SJCRH30 (cell line): Measurements from ENCODE around the gene KCNC3. TPM values are rescaled to one million over a fixed set of nuclear protein-coding genes. Genes with fewer than 3 reads are reported as not detected.

ENCODE experiments used
- DNase-seq, 2 experiments: peaks; one replicate each; pipeline ENCODE4 v3.0.0-alpha.2; 2015 to 2020
- H3K27ac ChIP-seq: fragments of 250-450 bp; sonication (Bioruptor Pico); 2 replicates; pipeline ENCODE4 v1.5.1; 2020; ENCODE audit warnings: mild to moderate bottlenecking, moderate library complexity
- H3K27me3 ChIP-seq: fragments of 250-450 bp; sonication (Bioruptor Pico); 2 replicates; pipeline ENCODE4 v1.5.1; 2020; ENCODE audit warnings: mild to moderate bottlenecking, moderate library complexity
- H3K36me3 ChIP-seq: fragments of 250-450 bp; sonication (Bioruptor Pico); 2 replicates; pipeline ENCODE4 v1.5.1; 2020; ENCODE audit warnings: mild to moderate bottlenecking, moderate library complexity
- H3K4me1 ChIP-seq: fragments of 250-450 bp; sonication (Bioruptor Pico); 2 replicates; pipeline ENCODE4 v1.5.1; 2020; ENCODE audit warnings: mild to moderate bottlenecking, moderate library complexity
- H3K4me3 ChIP-seq: fragments of 250-450 bp; sonication (Bioruptor Pico); 2 replicates; pipeline ENCODE4 v1.5.1; 2020; ENCODE audit warnings: mild to moderate bottlenecking, moderate library complexity
- H3K9me3 ChIP-seq: fragments of 250-450 bp; sonication (Bioruptor Pico); replicated peaks from 2 replicates; pipeline ENCODE4 v1.5.1; 2020; ENCODE audit warnings: mild to moderate bottlenecking, moderate library complexity
- total RNA-seq: library from RNA; depleted of rRNA; stranded (reverse); fragments of >200 nt; shearing (Covaris generic); gene quantifications from 2 replicates; pipeline ENCODE4 v1.2.3, GENCODE V29; 2014

Gene KCNC3
- total RNA-seq, 1 experiment from 2014 or later: 1.2 TPM

GRCh38 chr19:50313812-50314536 is 15.2 kb downstream of the KCNC3 start:
- no peaks in the 10 kb centered on the region for H3K36me3 ChIP-seq
- H3K9me3 ChIP-seq: no peaks in the 10 kb centered on the region
- no peak overlapping the region for H3K4me3 ChIP-seq
- H3K4me1 ChIP-seq: no peaks in the 10 kb centered on the region
- H3K27ac ChIP-seq: no peak overlapping the region
- no peaks in the 10 kb centered on the region for H3K27me3 ChIP-seq
- no peak for DNase-seq

DNA sequence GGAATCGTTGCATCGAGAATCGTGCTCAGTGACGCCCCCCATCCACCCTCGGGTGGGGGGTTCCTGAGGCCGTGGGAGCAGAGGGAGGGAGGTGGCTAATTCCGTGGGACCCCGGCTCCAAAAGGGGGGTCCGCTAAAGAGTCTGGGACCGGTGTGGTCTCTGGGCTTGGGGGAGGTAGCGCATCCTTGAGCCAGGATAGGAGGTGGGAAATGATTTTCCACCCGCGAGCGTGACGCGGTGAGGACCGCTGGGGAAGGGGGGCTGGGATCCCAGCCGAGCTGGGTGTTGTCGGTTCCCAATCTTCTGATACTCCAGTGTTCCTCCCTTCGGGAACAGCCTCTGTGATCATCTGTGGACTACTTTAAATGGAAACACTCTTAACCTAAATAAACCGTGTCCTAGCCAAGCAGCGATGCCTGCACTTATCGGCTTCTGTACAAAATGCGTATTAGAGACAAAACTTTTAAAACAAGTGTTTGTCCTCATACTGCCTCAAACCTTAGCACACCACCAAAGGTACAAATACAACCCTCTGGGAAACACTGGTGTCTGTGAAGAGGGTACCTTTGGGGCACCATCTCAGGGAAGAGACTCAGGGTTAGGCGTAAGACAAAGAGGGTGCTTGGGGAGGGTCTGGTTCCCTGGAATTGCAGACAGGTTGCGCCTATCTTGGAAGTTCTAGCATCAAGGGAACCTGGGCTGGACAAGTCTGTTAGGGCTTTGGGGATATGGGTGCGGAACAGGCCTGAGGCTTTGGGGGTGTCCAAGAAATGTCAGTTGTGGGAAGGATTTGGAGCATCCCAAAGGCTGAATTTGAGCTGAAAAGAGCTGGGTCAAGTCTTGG is 16.0 kb downstream of the KCNC3 start:
- no peaks in the 10 kb centered on the region for H3K27me3 ChIP-seq
- no peak for DNase-seq
- no peak overlapping the region for H3K4me3 ChIP-seq
- H3K27ac ChIP-seq: no peak overlapping the region
- no peaks in the 10 kb centered on the region for H3K9me3 ChIP-seq
- H3K4me1 ChIP-seq: no peaks in the 10 kb centered on the region
- no peaks in the 10 kb centered on the region for H3K36me3 ChIP-seq

- Histone ChIP-seq H3K36me3 (0 out of 2 replicates have a peak, but pooled peaks cover 5% of the 10 kb centered on the region), H3K27me3 (no peaks in the 10 kb centered on the region), H3K4me3 (no peak overlapping the region), H3K9me3 (0 out of 2 replicates have a peak, but pooled peaks cover 2% of the 10 kb centered on the region), H3K4me1 (no peaks in the 10 kb centered on the region), H3K27ac (no peak overlapping the region)
- peak in 1 of 2 experiments; percentile 29 for DNase-seq
Observed at GRCh38 chr19:50311723-50312635, 17.2 kb downstream of the KCNC3 start.

- no peaks in the 10 kb centered on the region for H3K4me1 ChIP-seq
- 0 out of 2 replicates have a peak, but pooled peaks cover 2% of the 10 kb centered on the region for H3K9me3 ChIP-seq
- peaks cover 10% of the 10 kb centered on the region; the same call in 1 of the 2 replicates for H3K36me3 ChIP-seq
- H3K27me3 ChIP-seq: no peaks in the 10 kb centered on the region
- H3K4me3 ChIP-seq: no peak overlapping the region
- DNase-seq: no peak
- H3K27ac ChIP-seq: no peak overlapping the region
Observed at GRCh38 chr19:50310759-50311465, 18.3 kb downstream of the KCNC3 start.

GRCh38 chr19:50309396-50310125 is 19.6 kb downstream of the KCNC3 start:
- H3K27me3 ChIP-seq: no peaks in the 10 kb centered on the region

GRCh38 chr19:50308991-50309390 is 20.2 kb downstream of the KCNC3 start:
- Histone ChIP-seq H3K9me3 (0 out of 2 replicates have a peak, but pooled peaks cover 2% of the 10 kb centered on the region), H3K4me3 (no peak overlapping the region), H3K27me3 (no peaks in the 10 kb centered on the region), H3K4me1 (no peaks in the 10 kb centered on the region), H3K27ac (no peak overlapping the region), H3K36me3 (peaks cover 10% of the 10 kb centered on the region)
- DNase-seq: no peak

More at GRCh38 chr19:50309396-50310125, 19.6 kb downstream of the KCNC3 start:
- Histone ChIP-seq H3K36me3 (peaks cover 10% of the 10 kb centered on the region; the same call in 1 of the 2 replicates), H3K27ac (no peak overlapping the region), H3K9me3 (0 out of 2 replicates have a peak, but pooled peaks cover 2% of the 10 kb centered on the region), H3K4me1 (no peaks in the 10 kb centered on the region), H3K4me3 (no peak overlapping the region)
- no peak for DNase-seq

DNA sequence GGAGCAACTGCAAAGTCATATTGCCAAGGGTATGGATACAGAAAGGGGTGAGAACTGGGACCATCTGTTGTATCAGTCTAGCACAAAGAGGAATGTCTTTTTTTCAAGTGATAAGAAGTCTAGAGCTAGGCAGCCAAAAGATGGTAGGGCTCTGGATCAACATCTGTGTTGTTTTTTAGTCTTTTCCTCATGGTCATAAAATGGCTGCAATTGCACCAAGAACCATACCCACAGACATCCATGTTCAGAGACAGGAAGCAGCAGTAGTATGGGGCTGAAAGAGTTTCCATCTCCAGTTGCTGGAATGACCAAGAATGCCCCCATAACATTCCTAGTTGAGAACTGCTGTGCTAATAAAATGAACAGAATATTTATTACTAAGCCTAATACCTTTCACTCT is 25.6 kb downstream of the KCNC3 start:
- peaks cover 20% of the 10 kb centered on the region for H3K36me3 ChIP-seq
- no peak for DNase-seq
- no peaks in the 10 kb centered on the region for H3K4me1 ChIP-seq
- H3K27ac ChIP-seq: no peak overlapping the region
- H3K4me3 ChIP-seq: no peak overlapping the region
- H3K9me3 ChIP-seq: 0 out of 2 replicates have a peak, but pooled peaks cover 2% of the 10 kb centered on the region
- H3K27me3 ChIP-seq: no peaks in the 10 kb centered on the region

DNA sequence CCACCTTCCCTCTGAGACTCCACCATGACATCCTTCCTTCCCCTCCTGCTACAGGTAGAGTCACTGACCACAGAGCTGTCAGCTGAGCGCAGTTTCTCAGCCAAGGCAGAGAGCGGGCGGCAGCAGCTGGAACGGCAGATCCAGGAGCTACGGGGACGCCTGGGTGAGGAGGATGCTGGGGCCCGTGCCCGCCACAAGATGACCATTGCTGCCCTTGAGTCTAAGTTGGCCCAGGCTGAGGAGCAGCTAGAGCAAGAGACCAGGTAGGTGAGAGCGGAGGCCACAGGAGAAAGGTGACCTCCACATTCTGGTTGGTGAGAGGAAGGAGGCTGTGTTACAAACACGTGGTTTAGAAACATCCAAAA is 27.6 kb downstream of the KCNC3 start:
- no peak overlapping the region for H3K4me3 ChIP-seq
- no peak overlapping the region for H3K27ac ChIP-seq
- no peaks in the 10 kb centered on the region for H3K4me1 ChIP-seq
- no peaks in the 10 kb centered on the region for H3K9me3 ChIP-seq
- peaks cover 17% of the 10 kb centered on the region for H3K36me3 ChIP-seq
- DNase-seq: no peak
- no peaks in the 10 kb centered on the region for H3K27me3 ChIP-seq

DNA sequence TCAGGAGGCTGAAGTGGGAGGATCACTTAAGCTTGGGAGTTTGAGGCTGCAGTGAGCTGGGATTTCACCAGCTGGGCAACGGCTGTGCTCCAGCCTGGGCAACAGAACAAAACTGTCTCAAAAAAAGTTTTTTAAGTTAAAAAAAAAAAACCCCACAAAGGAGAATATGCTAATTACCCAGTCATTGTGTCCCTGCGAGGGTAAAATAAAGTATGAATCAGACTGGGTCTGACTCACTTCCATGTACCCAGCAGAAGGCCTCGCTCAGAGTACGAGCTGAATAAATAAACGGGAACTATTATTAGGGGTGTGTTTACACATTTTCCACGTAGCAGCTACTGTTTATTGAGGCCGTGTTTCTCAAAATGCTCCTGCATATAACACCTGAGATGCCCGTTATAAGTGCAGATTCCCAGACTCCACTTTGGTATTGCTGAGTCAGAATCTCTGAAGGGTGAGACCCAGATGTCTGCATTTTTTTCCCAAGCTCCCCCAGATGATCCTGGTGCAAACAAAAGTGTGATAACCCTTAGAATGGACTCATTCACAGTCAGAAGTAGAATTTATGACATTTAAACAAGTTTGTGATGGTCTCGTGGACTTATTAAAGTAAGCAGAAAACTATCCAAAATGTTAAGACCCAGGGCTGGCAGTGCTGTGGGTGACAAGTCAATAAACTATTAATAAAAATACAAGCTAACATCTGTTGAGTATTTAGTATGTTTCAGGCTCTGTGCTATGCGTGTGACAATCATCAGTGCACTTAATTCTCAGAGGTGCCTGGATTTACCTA is 28.2 kb downstream of the KCNC3 start:
- H3K4me1 ChIP-seq: no peaks in the 10 kb centered on the region
- H3K9me3 ChIP-seq: no peaks in the 10 kb centered on the region
- H3K4me3 ChIP-seq: no peak overlapping the region
- no peaks in the 10 kb centered on the region for H3K27me3 ChIP-seq
- H3K27ac ChIP-seq: no peak overlapping the region
- DNase-seq: no peak
- peaks cover 13% of the 10 kb centered on the region for H3K36me3 ChIP-seq

DNA sequence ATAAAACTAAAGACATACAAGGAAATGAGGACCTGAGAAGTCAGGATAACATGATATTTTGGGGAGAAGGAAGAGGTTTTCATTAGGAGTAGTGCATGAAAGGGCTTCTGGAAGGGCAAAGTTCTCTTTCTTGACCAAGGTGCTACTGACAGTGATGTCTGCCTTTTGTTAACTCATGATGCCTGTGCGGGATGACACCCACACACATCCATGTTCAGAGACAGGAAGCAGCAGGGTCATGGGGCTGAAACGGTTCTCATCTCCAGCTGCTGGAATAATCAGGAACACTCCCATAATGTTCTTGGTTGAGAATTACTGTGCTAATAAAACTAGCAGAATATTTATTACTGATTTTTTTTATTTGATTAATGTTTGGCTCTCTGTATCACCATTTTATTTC is 29.1 kb downstream of the KCNC3 start:
- H3K4me3 ChIP-seq: no peak overlapping the region
- no peak overlapping the region for H3K27ac ChIP-seq
- H3K36me3 ChIP-seq: peaks cover 13% of the 10 kb centered on the region
- DNase-seq: no peak
- no peaks in the 10 kb centered on the region for H3K27me3 ChIP-seq
- H3K9me3 ChIP-seq: no peaks in the 10 kb centered on the region
- no peaks in the 10 kb centered on the region for H3K4me1 ChIP-seq

DNA sequence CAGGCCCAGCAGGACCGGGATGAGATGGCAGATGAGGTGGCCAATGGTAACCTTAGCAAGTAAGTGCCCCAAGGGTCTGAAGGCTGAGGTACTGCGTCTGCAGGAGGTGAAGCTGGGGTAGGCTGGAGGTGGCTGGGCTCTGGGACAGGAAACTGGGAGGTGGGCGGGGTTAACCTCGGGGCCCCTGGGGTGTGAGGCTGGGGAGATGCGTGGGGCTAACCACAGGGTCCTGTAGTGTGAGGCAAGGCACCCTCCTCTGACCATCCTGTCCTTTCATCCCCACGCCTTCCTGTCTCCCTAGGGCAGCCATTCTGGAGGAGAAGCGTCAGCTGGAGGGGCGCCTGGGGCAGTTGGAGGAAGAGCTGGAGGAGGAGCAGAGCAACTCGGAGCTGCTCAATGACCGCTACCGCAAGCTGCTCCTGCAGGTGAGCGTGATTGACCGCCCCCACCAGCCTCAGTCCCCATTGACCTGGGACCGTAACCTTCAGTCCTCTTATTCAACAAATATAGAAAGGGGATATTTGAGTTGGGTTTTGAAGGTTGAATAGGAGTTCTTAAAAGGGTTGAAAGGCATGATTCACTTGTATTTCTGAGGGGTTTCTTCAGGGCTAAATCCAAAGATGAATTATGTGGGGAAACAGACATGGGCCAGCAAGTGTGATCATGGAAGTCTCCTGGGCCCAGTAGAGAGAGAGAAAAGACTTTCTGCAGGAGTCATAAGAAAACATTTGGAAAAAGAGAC is 35.7 kb downstream of the KCNC3 start:
- H3K27me3 ChIP-seq: no peaks in the 10 kb centered on the region
- H3K36me3 ChIP-seq: peaks cover 15% of the 10 kb centered on the region; the same call in 1 of the 2 replicates
- no peak overlapping the region for H3K4me3 ChIP-seq
- no peak for DNase-seq
- H3K27ac ChIP-seq: no peak overlapping the region
- H3K9me3 ChIP-seq: no peaks in the 10 kb centered on the region
- H3K4me1 ChIP-seq: no peaks in the 10 kb centered on the region

DNA sequence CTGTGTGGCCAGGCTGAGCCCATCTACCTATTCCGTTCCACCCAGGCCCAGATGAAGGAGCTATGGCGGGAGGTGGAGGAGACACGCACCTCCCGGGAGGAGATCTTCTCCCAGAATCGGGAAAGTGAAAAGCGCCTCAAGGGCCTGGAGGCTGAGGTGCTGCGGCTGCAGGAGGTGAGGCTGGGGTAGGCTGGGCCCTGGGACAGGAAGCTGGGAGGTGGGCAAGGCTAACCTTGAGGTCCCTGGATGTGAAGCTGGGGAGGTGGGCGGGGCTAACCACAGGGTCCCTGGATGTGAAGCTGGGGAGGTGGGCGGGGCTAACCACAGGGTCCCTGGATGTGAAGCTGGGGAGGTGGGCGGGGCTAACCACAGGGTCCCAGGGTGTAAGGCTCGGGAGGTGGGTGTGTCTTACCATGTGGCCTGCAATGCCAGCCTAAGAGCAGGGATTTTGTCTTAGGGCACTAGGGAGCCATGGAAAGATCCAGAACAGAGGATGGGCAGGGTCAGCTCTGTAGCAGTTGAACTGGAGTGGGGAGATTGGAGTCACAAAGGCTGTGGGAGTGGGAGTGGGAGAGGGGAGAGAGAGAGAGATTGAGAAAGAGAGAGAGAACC is 36.9 kb downstream of the KCNC3 start:
- peaks cover 25% of the 10 kb centered on the region for H3K36me3 ChIP-seq
- no peak for DNase-seq
- H3K27ac ChIP-seq: no peak overlapping the region
- H3K9me3 ChIP-seq: no peaks in the 10 kb centered on the region
- no peak overlapping the region for H3K4me3 ChIP-seq
- H3K4me1 ChIP-seq: no peaks in the 10 kb centered on the region
- H3K27me3 ChIP-seq: no peaks in the 10 kb centered on the region
